Stimulated activated CD8-positive, alpha-beta memory T cell treated with anti-CD3 and anti-CD28 coated beads, Interleukin-7, amount 100 ng/mL, for 48 hours (primary cell): ENCODE results near the gene TNNI2.

Source experiments
- DNase-seq, 2 donors: peaks; one replicate each; pipeline ENCODE4 v3.0.0-alpha.2; 2020; ENCODE audit warnings: low read depth in 1 of 2; ENCODE audit errors: extremely low read depth in 1 of 2

The TNNI2 gene

GRCh38 chr11:1857064-1857463 is 18.3 kb downstream of the TNNI2 start:
- DNase-seq: no peak

- DNase-seq: no peak
Observed at GRCh38 chr11:1858154-1858553, 19.4 kb downstream of the TNNI2 start.

- DNase-seq: no peak
Observed at GRCh38 chr11:1858576-1858975, 19.8 kb downstream of the TNNI2 start.

GRCh38 chr11:1859004-1859403 is 20.2 kb downstream of the TNNI2 start:
- DNase-seq: no peak

- DNase-seq: no peak
Observed at GRCh38 chr11:1860108-1860507, 21.3 kb downstream of the TNNI2 start.

GRCh38 chr11:1861435-1862411 is 22.9 kb downstream of the TNNI2 start:
- no peak for DNase-seq

GRCh38 chr11:1862588-1863351 is 24.0 kb downstream of the TNNI2 start:
- no peak for DNase-seq

GRCh38 chr11:1863352-1864216 is 24.8 kb downstream of the TNNI2 start:
- no peak for DNase-seq

- DNase-seq: no peak
Observed at GRCh38 chr11:1864231-1864630, 25.4 kb downstream of the TNNI2 start.

- no peak for DNase-seq
Observed at GRCh38 chr11:1864831-1865665, 26.3 kb downstream of the TNNI2 start.

GRCh38 chr11:1866226-1866625 is 27.4 kb downstream of the TNNI2 start:
- no peak for DNase-seq

- DNase-seq: no peak
Observed at GRCh38 chr11:1866776-1867175, 28.0 kb downstream of the TNNI2 start.

GRCh38 chr11:1867381-1867780 is 28.6 kb downstream of the TNNI2 start:
- no peak for DNase-seq

- no peak for DNase-seq
Observed at GRCh38 chr11:1868056-1868635, 29.4 kb downstream of the TNNI2 start.

- no peak for DNase-seq
Observed at GRCh38 chr11:1868636-1869291, 30.0 kb downstream of the TNNI2 start.

GRCh38 chr11:1869427-1870325 is 30.9 kb downstream of the TNNI2 start:
- no peak for DNase-seq

- DNase-seq: no peak
Observed at GRCh38 chr11:1870326-1870696, 31.5 kb downstream of the TNNI2 start.
